Fibroblast of villous mesenchyme (primary cell): Measurements from ENCODE around the gene TP53I11. TPM values are rescaled to one million over a fixed set of nuclear protein-coding genes. Genes with fewer than 3 reads are reported as not detected.

ENCODE experiments used
- DNase-seq: peaks from one replicate; pipeline ENCODE4 v3.0.0-alpha.2; 2010; ENCODE audit warnings: low read depth
- H3K4me3 ChIP-seq: 2 replicates; pipeline ENCODE4 v1.5.1; 2011; ENCODE audit warnings: low read depth, mild to moderate bottlenecking, low read length
- CTCF ChIP-seq: IDR thresholded peaks from 2 replicates; pipeline ENCODE4 v1.5.1; 2012; ENCODE audit warnings: low read depth, mild to moderate bottlenecking, low read length; ENCODE audit not compliant: insufficient read depth
- total RNA-seq: library from RNA; depleted of rRNA; stranded (reverse); fragments of >200 nt; gene quantifications from 2 replicates; pipeline ENCODE4 v1.2.3, GENCODE V29; 2012

Gene TP53I11
- 25.8 and 38.4 TPM in 2 replicates for total RNA-seq

- peak; percentile 73 for DNase-seq
- TF ChIP-seq CTCF, result peak; percentile 60
- peak within 1 kb of the TSS; percentile 93 for H3K4me3 ChIP-seq
Observed at GRCh38 chr11:44950625-44951476, at the start of gene TP53I11. TP53I11 (minus strand) TSS chr11:44950883; CDS start chr11:44938335, 12,548 bp downstream.

DNA sequence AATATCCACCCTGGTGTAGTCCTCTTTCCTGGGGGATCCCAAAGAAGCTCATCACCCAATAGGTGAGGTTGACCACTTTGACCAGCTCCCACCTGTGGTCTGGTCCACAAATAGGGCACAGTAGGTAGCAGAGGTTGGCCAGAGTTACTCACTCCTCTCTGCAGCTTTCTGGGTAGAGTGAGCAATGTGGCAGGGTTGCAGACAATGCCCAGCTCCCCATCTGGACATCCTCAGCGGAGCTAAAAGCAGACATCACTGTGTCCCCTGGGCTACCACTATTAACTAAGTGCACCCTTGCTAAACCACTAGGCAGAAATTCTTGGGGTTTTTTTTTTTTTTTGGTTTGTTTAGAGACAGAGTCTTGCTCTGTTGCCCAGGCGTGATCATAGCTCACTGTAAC, 48.4 kb upstream of the TP53I11 start:
- H3K4me3 ChIP-seq, result no peak overlapping the region
- no peak for DNase-seq
- TF ChIP-seq CTCF, result no peak

DNA sequence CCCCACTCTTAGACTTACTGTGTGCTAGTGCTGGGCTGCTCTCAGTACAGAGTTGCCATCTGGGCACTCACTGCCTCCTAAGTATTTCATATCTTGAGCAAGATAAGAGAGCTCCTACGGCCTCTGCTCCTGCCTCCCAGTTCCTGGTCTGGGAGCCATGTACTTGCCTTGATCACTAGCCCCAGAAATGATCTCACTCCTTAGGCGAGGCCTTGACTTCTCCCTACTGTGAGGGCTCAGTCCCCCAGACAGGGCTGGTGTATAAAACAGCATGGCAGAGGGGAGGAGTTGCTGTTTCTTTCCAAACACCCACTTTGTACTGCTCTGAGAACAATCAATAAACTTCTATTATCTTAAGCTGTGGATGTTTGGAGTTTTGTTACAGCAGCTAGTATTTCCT, 47.4 kb upstream of the TP53I11 start:
- no peak overlapping the region for H3K4me3 ChIP-seq
- DNase-seq, result no peak
- no peak for TF ChIP-seq CTCF

- no peak for TF ChIP-seq CTCF
- H3K4me3 ChIP-seq, result no peak overlapping the region
- no peak for DNase-seq
Observed at GRCh38 chr11:44997566-44997965, 46.9 kb upstream of the TP53I11 start.

DNA sequence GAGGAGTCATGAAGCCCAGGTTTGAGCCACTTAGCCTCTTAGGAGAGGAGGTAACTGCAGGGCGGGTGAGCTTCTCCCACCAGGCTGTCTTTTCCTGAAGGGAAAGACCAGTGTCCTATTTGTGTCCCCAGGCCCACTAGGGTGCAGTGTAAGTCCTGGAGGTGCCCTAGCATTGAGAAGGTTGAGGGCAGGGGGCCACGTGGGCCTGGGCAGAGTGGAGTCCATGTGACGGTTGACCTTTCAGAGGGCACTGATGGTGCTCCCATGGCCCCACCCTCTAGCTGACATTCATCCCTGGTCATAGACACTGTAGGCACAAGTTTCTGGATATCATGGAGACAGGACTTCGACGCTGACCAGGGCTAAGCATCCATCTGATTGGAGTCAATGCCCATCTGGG, 44.1 kb upstream of the TP53I11 start:
- no peak for TF ChIP-seq CTCF
- H3K4me3 ChIP-seq, result no peak overlapping the region
- DNase-seq, result no peak

- no peak overlapping the region for H3K4me3 ChIP-seq
- no peak for TF ChIP-seq CTCF
- no peak for DNase-seq
Observed at GRCh38 chr11:44993971-44994704, 43.5 kb upstream of the TP53I11 start.
